HG03354 (cell line): ENCODE data around the gene B3GNT4.
"Not testable (repeated sequence)": the region's sequence is repeated elsewhere in the genome, so short reads cannot be mapped to it uniquely, and the experiment has no call there.

ENCODE experiments used
- ATAC-seq: cut with Tn5 transposase; IDR thresholded peaks from one replicate; pipeline ENCODE4 v1.9.1; 2021; ENCODE audit warnings: mild to moderate bottlenecking; ENCODE audit not compliant: unreplicated experiment, poor library complexity, severe bottlenecking

The B3GNT4 gene

GRCh38 chr12:122203301-122204166 lies at the start of gene B3GNT4:
TSS of gene B3GNT4 (plus strand) at chr12:122203709. CDS start at chr12:122204619, 910 bp downstream.
- ATAC-seq, result no peak

GRCh38 chr12:122155705-122156104 lies 47.8 kb upstream of the B3GNT4 start:
- no peak for ATAC-seq

GRCh38 chr12:122158700-122159285 lies 44.7 kb upstream of the B3GNT4 start:
- ATAC-seq, result no peak

GRCh38 chr12:122159882-122160281 lies 43.6 kb upstream of the B3GNT4 start:
- ATAC-seq, result no peak

GRCh38 chr12:122160761-122161160 lies 42.7 kb upstream of the B3GNT4 start:
- no peak for ATAC-seq

GRCh38 chr12:122161682-122162081 lies 41.8 kb upstream of the B3GNT4 start:
- ATAC-seq, result no peak

- no peak for ATAC-seq
These were observed 40.5 kb upstream of the B3GNT4 start for GRCh38 chr12:122162976-122163375.

- ATAC-seq, result no peak
These were observed 36.8 kb upstream of the B3GNT4 start for GRCh38 chr12:122166422-122167349.

GRCh38 chr12:122167356-122167925 lies 36.1 kb upstream of the B3GNT4 start:
- ATAC-seq, result no peak

- no peak for ATAC-seq
These were observed 35.0 kb upstream of the B3GNT4 start for GRCh38 chr12:122168492-122168891.

GRCh38 chr12:122171399-122171798 lies 32.1 kb upstream of the B3GNT4 start:
- ATAC-seq, result no peak

GRCh38 chr12:122172262-122172939 lies 31.1 kb upstream of the B3GNT4 start:
- ATAC-seq, result no peak

GRCh38 chr12:122174155-122174845 lies 29.2 kb upstream of the B3GNT4 start, which contains the start of gene IL31:
TSS of gene IL31 (minus strand) at chr12:122174221. CDS start at chr12:122174172, 49 bp downstream.
- no peak for ATAC-seq

GRCh38 chr12:122176473-122176872 lies 27.0 kb upstream of the B3GNT4 start:
- not testable (repeated sequence) for ATAC-seq

GRCh38 chr12:122182887-122183587 lies 20.5 kb upstream of the B3GNT4 start, which contains the start of gene LRRC43:
TSS of gene LRRC43 (plus strand) at chr12:122183123. CDS start at chr12:122183145, 22 bp downstream.
- ATAC-seq, result no peak

GRCh38 chr12:122183588-122183940 lies 19.9 kb upstream of the B3GNT4 start:
- ATAC-seq, result no peak

GRCh38 chr12:122184517-122184916 lies 19.0 kb upstream of the B3GNT4 start:
- no peak for ATAC-seq

GRCh38 chr12:122185079-122185478 lies 18.4 kb upstream of the B3GNT4 start:
- no peak for ATAC-seq
